Gastrocnemius medialis (tissue), 4 donors: ENCODE results near the gene PSG1. TPM values are rescaled to one million over a fixed set of nuclear protein-coding genes. Genes with fewer than 3 reads are reported as not detected.
"Not testable (repeated sequence)": the region's sequence is repeated elsewhere in the genome, so short reads cannot be mapped to it uniquely, and the experiment has no call there.

Experiments
- ATAC-seq, 2 donors: fragments of 150-250 bp; one replicate each; pipeline ENCODE4 v1.9.1; 2016
- DNase-seq, 2 donors: peaks; one replicate each; pipeline ENCODE4 v3.0.0-alpha.2; 2019
- H3K27ac ChIP-seq, 4 donors: fragments of 200-600 bp; sonication (generic); 1 replicate in 1 of 4; 2 replicates in 3 of 4; pipeline ENCODE4 v1.5.1; 2016 to 2018; ENCODE audit warnings: mild to moderate bottlenecking in 2 of 4, moderate library complexity in 1 of 4
- H3K27me3 ChIP-seq, 3 donors: fragments of 200-600 bp; sonication (generic) in 2 of 3; 1 replicate in 1 of 3; 2 replicates in 2 of 3; pipeline versions ENCODE4 v1.5.1 to v1.6.0; 2016 to 2019; ENCODE audit warnings: mild to moderate bottlenecking in 1 of 3, moderate library complexity in 1 of 3
- H3K36me3 ChIP-seq, 2 donors: fragments of 200-600 bp; sonication (generic) in 1 of 2; one replicate each; pipeline ENCODE4 v1.5.1; 2017 to 2018
- H3K4me1 ChIP-seq, 2 donors: fragments of 200-600 bp; sonication (generic) in 1 of 2; one replicate each; pipeline ENCODE4 v1.5.1; 2016 to 2017; ENCODE audit warnings: mild to moderate bottlenecking in 2 of 2
- H3K4me3 ChIP-seq, 4 donors: fragments of 200-600 bp; sonication (generic) in 3 of 4; 1 replicate in 1 of 4; 2 replicates in 3 of 4; pipeline ENCODE4 v1.5.1; 2016 to 2019; ENCODE audit warnings: mild to moderate bottlenecking in 2 of 4
- H3K9me3 ChIP-seq, 3 donors: fragments of 200-600 bp; sonication (generic) in 2 of 3; 1 replicate in 1 of 3; 2 replicates in 2 of 3; pipeline ENCODE4 v1.5.1; 2016 to 2019
- CTCF ChIP-seq, 5 experiments: fragments of 450-650 bp in 3 of 5; fragments of 200-600 bp in 2 of 5; sonication (generic) in 2 of 5; IDR thresholded peaks in 4 of 5; conservative IDR thresholded peaks in 1 of 5; 1 replicate in 4 of 5; 2 replicates in 1 of 5; pipeline ENCODE4 v1.5.1; 2016 to 2019; ENCODE audit warnings: antibody characterized with exemption in 5 of 5, mild to moderate bottlenecking in 3 of 5, moderate library complexity in 3 of 5
- POLR2A ChIP-seq, 2 donors: fragments of 450-650 bp; IDR thresholded peaks; one replicate each; pipeline ENCODE4 v1.6.1; 2017; ENCODE audit warnings: antibody characterized with exemption in 2 of 2, mild to moderate bottlenecking in 2 of 2, moderate library complexity in 2 of 2
- in situ Hi-C, 4 donors: fragments of 200-750 bp; cut with MboI; loops; one replicate each; pipeline versions ENCODE4 v1.15.0 to v1.8.0; 2017; ENCODE audit warnings: low sequenced_read_pairs in 4 of 4
- intact Hi-C: fragments of 100-400 bp; cut with DNase I; formaldehyde crosslinking; loops from one replicate; pipeline ENCODE4 v1.15.1; 2023; ENCODE audit warnings: low total_unique reads
- total RNA-seq, 4 donors: library from RNA; depleted of rRNA; stranded (reverse); fragments of >200 nt; gene quantifications; one replicate each; pipeline versions ENCODE4 v1.1.0 to v1.2.3, GENCODE V29; 2016

The PSG1 gene
- total RNA-seq, 4 donors from 2014 or later = not detected

- DNase-seq (no peak), ATAC-seq (no peak)
- Histone ChIP-seq H3K9me3 (no peaks in the 10 kb centered on the region), H3K27me3 (no peaks in the 10 kb centered on the region), H3K4me1 (no peaks in the 10 kb centered on the region), H3K27ac (no peak overlapping the region), H3K36me3 (no peaks in the 10 kb centered on the region), H3K4me3 (no peak overlapping the region)
- in situ Hi-C loops (no loop called here), intact Hi-C loops (no loop called here)
- TF ChIP-seq CTCF (IDR thresholded peaks at IDR 0.05 in 4 of 5, conservative IDR thresholded peaks at IDR 0.05 in 1 of 5) (no peak), POLR2A (IDR thresholded peaks at IDR 0.05) (no peak)
These were observed 40.2 kb upstream of the PSG1 start for GRCh38 chr19:42919757-42920079.

- H3K9me3 ChIP-seq, H3K4me3 ChIP-seq, H3K36me3 ChIP-seq, H3K4me1 ChIP-seq, H3K27ac ChIP-seq, H3K27me3 ChIP-seq, DNase-seq, in situ Hi-C loops, ATAC-seq, intact Hi-C loops: not testable (repeated sequence)
These were observed 39.7 kb upstream of the PSG1 start for GRCh38 chr19:42919070-42919756.

DNA sequence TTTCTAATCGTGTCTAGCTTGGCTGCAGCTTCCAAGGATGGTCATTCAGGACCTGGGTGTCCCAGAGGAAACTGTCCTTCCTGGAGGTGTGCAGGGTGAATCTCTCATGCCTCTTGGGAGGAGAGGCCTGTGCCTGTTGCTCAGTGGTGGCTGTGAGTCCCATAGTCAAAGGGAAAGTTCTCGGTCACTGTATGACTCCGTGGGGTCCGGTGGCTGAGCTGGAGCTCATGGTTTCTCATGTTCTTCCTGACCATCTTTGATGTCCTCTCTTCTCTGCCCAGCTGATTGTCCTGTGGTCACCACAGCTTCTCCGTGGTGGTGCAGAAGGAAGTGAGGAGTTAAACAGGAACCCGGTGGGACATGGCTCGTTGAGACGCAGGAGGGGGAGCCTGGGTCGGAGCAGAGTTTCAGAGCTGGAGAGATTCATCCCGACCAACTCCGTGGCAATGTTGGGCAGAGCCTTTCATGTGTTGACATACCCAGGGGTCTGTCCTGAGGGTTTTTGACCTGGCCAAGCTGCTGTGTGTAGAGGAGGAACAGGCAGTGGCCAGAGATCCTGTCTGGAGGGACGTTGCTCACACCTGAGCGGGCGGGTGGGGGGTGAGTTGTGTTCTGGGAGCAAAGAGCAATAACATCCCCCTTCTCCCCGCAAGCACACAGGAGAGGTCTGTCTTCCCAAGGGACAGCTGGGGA is 39.0 kb upstream of the PSG1 start:
- H3K27me3 ChIP-seq, H3K4me3 ChIP-seq, H3K4me1 ChIP-seq, H3K27ac ChIP-seq, DNase-seq, H3K36me3 ChIP-seq, intact Hi-C loops, ATAC-seq, in situ Hi-C loops, H3K9me3 ChIP-seq: not testable (repeated sequence)

DNA sequence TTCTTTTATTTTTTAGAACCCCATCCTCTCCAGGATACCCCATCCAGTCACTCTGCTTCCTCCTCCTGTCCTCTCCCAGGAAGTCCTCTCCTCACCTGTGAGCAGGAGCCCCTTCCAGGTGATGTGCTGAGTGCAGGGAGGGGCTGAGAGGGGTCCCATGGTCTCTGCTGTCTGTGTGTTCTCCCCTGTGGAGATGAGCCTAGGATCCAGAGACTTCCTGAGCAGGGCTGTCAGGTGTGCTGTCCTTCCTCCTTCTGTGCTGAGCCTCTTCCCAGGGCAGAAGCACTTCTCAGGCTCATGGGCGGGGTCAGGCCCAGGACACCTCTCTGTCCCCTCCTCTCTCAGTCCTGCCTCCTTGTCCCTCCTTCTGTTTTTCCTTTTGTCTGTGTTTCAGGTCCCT is 38.1 kb upstream of the PSG1 start, which contains the start of gene PSG6:
Gene PSG6 (minus strand): TSS at position 261 of the 400 bp plus-strand sequence. CDS start 102 bp downstream, at position 159.
- H3K4me3 ChIP-seq, DNase-seq, H3K27ac ChIP-seq, intact Hi-C loops, H3K36me3 ChIP-seq, H3K27me3 ChIP-seq, H3K9me3 ChIP-seq, ATAC-seq, H3K4me1 ChIP-seq, in situ Hi-C loops: not testable (repeated sequence)

- H3K27me3 ChIP-seq, H3K36me3 ChIP-seq, H3K4me1 ChIP-seq, in situ Hi-C loops, DNase-seq, H3K27ac ChIP-seq, ATAC-seq, H3K4me3 ChIP-seq, H3K9me3 ChIP-seq, intact Hi-C loops: not testable (repeated sequence)
These were observed 37.4 kb upstream of the PSG1 start for GRCh38 chr19:42916931-42917330.

DNA sequence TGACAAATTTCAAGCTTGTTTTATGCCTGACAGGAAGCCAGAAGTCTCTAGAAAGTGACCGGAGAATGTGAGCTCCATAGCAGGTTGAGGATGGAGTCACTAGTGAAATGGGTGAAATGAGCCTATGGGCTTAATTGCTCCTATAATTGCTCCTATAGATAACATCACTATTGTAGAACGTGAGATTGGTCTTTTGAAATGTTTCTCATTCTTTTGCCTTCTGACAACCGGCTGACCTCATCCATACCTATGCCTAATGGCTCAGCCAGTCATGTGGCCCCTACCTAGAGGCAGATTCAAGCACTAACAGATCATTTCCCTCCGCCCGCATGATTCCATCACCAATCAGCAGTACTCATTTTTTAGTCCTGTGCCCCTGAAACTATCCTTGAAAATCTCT is 34.0 kb upstream of the PSG1 start:
- DNase-seq, H3K4me3 ChIP-seq, H3K4me1 ChIP-seq, H3K9me3 ChIP-seq, in situ Hi-C loops, H3K27me3 ChIP-seq, intact Hi-C loops, H3K36me3 ChIP-seq, H3K27ac ChIP-seq, ATAC-seq: not testable (repeated sequence)

GRCh38 chr19:42912941-42913340 is 33.4 kb upstream of the PSG1 start:
- H3K4me1 ChIP-seq, ATAC-seq, intact Hi-C loops, in situ Hi-C loops, H3K27me3 ChIP-seq, H3K36me3 ChIP-seq, H3K27ac ChIP-seq, H3K4me3 ChIP-seq, DNase-seq, H3K9me3 ChIP-seq: not testable (repeated sequence)

DNA sequence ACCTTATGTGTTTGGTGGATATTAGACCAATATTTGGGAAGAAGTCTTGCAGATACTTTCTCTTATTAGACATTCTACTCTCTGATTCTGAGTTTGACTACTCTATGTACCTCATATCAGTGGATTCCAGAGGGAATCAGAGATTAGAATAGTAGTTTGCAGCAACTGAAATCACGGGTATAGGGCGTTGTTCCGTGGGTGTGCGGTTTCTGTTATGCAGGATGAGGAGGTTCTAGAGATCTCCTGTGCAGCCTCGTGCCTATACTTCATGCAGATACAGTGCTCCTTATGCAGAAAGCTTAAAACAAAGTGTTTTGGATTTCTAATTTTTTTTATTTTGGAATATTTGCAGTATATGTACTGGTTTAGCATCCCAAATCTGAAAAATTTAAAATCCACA is 32.2 kb upstream of the PSG1 start:
- DNase-seq, ATAC-seq, in situ Hi-C loops, H3K4me3 ChIP-seq, H3K36me3 ChIP-seq, H3K4me1 ChIP-seq, H3K27ac ChIP-seq, H3K27me3 ChIP-seq, intact Hi-C loops, H3K9me3 ChIP-seq: not testable (repeated sequence)

- H3K4me1 ChIP-seq, H3K36me3 ChIP-seq, in situ Hi-C loops, intact Hi-C loops, H3K27me3 ChIP-seq, H3K9me3 ChIP-seq, H3K27ac ChIP-seq, H3K4me3 ChIP-seq, DNase-seq, ATAC-seq: not testable (repeated sequence)
These were observed 26.6 kb upstream of the PSG1 start for GRCh38 chr19:42906162-42906561.

DNA sequence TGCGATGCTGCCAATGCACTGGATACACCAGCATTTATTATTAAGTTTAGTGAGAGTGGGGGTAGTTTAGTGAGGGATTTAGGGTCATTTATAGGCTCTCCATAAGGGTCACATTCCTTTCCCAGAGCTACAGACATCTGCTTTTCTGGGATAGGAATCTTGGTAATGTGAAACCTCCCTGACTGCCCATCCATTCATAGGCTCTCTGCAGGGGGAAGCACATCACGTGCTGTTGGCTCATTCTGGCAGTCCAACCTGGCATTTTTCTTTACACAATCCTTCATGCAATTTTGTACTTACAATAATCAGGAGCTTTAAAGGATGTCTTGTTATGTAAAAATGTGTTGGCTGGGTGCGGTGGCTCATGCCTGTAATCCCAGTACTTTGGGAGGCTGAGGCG is 21.0 kb upstream of the PSG1 start:
- DNase-seq, H3K27me3 ChIP-seq, in situ Hi-C loops, intact Hi-C loops, H3K4me1 ChIP-seq, ATAC-seq, H3K27ac ChIP-seq, H3K9me3 ChIP-seq, H3K36me3 ChIP-seq, H3K4me3 ChIP-seq: not testable (repeated sequence)

DNA sequence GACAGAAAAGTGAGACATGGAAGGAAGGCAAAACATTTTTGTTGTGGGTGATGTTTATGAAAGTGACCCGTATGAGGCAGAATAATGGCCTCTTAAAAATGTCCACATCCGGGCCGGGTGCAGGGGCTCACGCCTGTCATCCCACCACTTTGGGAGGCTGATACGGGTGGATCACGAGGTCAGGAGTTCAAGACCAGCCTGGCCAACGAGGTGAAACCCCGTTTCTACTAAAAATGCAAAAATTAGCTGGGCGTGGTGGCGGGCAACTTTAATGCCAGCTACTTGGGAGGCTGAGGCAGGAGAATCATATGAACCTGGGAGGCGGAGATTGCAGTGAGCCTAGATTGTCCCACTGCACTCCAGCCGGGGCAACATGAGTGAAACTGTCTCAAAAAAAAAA is 20.2 kb upstream of the PSG1 start:
- H3K4me3 ChIP-seq, H3K9me3 ChIP-seq, H3K27ac ChIP-seq, H3K4me1 ChIP-seq, in situ Hi-C loops, ATAC-seq, DNase-seq, intact Hi-C loops, H3K36me3 ChIP-seq, H3K27me3 ChIP-seq: not testable (repeated sequence)
